NCI-H1105 (cell line): ENCODE results near the gene LRRN4.

ENCODE experiments used
- DNase-seq: peaks from one replicate; lab custom pipeline; 2025; lab: John Stamatoyannopoulos, UW

LRRN4 gene

DNA sequence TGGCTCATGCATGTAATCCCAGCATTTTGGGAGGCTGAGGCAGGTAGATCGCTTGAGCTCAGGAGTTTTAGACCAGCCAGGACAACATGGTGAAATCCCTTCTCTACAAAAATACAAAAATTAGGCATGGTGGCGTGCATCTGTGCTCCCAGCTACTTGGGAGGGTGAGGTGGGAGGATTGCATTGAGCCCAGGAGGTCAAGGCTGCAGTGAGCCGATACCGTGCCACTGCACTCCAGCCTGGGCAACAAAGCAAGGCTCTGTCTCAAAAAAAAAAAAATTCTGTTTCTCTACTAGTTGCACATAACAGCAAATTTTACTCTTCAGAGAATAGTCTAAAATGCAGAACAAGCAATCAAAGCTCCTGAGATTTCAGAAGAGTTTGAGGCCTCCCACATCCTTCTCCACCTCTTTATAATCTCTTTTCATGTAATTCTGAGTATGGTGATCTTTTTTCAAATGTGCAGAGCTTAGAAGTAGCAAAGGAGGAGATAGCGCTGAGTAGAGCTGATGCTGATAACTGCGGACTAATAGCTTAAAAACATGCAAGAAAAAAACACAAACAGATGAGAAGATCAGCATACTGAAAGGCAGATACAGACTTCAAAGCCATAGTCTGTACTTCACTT, 23.3 kb downstream of the LRRN4 start:
- no peak for DNase-seq

DNA sequence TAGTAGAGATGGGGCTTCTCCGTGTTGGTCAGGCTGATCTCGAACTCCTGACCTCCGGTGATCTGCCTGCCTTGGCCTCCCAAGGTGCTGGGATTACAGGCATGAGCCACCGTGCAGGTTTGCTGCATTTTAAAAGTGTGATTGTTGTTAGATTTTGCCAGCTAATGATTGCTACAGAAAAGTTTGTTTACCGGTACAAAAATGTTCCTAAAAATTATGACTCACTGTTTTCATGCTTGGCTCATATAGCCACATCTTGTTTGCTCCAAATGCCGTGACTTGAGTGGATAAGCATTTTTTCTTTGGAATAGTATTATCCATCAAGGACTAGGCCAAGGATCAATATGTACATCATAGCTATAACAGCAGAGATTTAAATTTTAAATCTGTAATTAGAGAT, 24.3 kb downstream of the LRRN4 start:
- no peak for DNase-seq

DNA sequence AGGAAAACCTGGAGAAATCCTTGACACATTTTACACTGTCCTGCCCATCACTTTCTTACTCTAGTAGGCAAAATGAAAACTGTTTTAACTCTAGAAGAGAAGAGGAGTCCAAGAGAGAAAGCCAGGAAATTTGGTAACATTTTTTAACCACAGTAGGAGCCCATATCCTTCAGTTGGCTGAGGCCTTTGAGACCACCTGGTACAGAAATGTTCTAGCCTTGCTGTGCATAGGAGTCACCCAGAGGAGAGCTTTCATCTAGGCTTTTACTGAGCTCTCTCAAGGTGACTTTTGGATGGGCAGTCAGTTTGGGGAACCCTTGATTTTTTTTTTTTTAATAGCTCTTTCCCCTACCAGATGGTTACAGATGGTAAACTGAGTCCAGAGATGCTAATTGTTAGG, 25.0 kb downstream of the LRRN4 start:
- no peak for DNase-seq

DNA sequence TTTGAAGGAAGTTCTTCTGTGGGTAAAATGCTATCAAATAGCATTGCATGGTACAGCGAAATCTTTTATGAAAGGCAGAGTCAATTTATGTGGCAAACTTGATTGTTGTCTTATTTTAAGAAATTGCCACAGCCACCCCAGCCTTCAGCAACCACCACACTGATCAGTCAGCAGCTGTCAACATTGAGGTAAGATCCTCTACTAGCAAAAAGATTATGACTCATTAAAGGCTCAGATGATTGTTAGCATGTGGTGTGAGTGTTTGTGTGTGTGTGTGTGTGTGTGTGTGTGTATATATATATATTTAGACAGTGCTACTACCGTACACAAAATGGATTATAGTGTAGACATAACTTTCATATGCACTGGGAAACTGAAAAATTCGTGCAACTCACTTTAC, 27.8 kb downstream of the LRRN4 start:
- DNase-seq: no peak

DNA sequence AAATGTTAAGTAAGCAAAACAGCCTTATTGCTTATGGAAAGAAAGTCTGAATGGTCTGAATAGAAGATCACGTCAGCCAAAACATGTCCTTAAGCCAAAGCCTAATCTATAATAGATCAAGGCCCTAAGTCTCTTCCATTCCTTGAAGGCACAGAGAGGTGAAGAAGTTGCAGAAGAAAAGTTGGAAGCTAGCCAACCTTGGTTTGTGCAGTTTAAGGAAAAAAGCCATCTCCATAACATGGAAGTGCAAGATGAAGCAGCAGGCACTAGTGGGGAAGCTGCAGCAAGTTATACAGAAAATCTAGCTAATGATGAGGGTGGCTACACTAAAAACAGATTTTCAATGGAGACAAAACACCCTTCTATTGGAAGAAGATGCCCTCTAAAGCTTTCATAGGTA, 29.1 kb downstream of the LRRN4 start:
- no peak for DNase-seq

DNA sequence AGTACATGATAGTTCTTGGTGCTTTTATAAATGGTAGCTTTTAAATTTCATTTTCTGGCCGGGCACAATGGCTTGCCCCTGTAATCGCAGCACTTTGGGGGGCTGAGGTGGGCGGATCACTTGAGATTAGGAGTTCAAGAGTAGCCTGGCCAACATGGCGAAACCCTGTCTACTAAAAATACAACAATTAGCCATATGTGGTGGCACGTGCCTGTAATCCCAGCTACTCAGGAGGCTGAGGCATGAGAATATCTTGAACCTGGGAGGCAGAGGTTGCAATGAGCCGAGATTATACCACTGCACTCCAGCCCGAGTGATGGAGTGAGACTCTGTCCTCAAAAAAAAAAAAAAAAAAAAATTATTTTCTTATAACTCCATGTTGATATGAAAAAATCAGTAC, 36.0 kb downstream of the LRRN4 start:
- no peak for DNase-seq

DNA sequence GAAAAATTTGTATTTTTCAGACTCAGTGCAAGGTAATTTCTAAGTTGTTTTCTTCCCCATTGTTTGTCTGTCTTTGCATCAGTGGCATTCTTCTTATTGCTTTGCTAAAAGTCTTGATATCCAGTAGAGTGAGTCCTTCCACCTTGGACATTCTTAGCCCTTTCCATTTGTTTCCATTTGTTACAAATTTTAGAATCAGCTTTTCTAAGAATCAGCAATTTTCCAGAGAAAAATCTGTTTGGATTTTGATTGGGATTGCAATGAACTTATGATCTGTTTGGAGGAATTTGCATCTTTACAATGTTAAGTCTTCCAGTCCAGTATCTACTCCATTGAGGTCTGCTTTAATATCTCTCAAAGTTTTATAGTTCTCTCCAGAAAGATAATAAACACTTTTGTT, 36.4 kb downstream of the LRRN4 start:
- no peak for DNase-seq

DNA sequence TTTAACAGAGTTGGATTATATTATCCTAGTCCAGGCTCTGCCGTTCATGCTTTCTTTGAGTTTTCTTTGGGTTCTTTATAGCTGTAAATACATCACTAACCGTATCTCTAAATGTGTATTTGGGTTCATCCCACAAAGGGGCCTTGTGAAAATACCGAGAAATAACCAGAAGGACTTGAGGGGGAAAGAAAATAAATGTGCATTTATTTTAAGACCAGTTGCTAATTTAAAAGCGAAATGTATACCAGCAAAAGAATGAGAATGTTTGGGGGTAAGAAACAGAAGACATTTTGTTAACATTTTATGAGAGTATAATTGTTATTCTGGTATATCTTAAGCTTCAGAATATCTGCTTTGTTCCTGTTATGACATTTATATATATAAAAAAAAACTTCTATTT, 38.9 kb downstream of the LRRN4 start:
- DNase-seq: no peak

DNA sequence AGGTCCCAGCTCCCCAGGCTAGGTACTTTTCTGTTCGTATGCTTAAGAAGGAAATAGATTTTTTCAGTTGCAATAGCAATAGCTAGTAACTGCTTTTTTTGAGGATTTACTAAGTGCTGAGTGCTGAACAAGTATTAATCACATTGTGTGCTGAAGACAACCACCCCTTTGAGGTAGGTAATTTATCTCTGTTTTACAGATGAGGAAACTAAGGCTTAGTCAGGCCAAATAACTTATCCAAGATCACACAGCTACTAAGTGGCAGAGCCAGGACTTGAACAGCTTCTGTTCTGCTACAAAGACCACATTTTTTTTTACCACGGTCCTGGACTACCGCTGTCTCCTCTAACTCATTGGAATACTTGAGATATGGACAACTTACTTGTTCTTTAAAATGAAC, 39.8 kb downstream of the LRRN4 start:
- no peak for DNase-seq

DNA sequence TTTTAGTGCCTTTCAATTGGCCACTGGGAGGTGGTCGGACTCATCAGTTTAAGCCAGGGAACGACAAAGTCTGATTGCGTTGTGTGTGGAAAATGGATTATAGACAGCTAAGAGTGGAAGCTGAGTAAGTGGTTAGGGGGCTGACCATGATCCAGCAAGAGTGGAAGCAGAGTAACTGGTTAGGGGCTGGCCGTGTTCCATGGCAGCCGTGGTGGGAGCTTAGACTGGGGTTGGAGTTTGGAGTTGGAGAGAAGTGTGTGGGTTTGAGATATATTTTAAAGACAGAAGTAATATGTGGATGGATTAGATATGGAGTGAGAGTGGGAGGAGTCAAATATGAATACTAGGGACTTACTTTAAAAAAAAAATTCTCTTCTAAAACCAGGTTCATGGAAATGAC, 41.7 kb downstream of the LRRN4 start:
- DNase-seq: no peak

DNA sequence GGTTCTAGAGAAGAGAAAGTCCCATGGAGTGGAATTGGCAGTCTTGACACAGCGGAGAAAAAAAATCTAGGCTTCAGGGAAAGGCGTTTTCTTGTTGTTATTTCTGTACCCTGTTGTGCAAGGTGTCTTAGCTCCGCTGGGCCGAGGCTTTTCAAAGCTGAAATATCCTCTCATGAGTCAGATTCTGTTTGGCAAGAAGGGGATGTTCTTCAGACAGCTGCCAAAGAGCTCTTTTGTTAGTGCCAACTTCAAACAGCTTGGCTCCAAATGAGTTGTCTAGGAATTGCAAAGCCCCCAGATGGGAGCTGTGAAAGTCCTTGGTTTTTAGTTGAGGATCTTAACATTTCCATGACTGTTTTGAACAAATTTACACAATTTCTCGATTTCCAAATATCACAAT, 45.6 kb downstream of the LRRN4 start:
- DNase-seq: no peak

DNA sequence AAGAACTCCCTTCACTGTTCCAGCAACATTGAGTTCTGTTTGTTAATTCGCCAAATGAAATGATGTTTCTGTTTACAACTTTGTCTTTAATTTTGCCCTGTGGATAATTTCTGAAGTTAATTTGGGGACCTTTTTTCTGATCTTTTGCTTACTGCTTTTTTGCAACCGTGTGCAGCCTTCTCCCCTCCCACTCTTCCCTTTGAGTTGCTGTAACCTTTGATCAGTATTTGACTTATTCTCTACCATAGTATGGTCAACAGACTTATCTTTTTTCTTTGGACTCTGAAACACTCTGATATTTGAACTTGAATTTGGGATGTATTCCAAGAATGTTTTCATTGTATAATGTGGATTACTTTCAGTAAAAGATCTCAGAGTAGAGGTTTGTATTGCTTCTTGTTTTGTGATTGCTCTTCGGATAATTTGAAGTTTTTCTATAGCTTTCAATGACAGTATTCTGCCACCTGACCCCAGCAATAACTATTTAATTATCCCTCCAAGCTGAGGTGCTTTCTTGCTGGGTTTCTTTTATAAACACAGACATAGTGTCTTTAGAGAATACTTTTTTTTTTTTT, 46.2 kb downstream of the LRRN4 start:
- no peak for DNase-seq

DNA sequence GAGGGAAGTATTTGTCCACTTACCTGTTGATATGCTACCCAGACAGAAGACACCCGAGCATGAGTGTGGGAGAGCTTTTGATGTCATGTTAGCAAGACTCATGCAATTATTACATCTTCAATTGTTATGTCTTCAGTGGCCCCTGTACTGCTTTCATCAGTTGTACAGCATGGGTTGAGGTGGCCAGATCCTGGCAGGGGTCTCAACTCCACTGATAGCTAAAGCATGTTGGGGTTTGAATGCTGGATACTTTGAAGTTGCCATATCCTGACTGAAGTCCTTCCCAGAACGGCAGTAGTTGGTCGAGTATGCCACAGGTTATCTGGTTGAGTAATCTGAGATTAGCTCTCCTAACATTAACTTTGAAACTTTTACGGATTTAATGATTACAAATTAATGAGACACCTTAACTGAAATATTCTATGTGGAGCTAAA, 46.7 kb downstream of the LRRN4 start:
- no peak for DNase-seq

DNA sequence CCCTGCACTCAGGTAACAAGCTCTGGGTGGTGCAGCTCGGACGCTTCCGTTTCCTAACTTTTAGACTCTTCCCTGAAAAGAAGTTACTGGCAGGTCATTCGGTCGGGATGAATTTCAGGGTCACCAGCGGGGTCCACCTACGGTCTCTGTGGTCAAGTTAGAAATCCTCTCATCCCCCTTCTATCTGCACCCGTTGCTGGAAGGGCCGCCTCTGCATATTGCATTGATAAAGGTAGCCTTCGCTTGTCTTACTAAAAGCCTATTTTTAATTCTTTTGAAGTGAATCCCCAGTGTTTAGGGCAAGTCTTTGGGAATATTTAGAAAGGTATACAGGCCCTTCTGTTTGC, 47.3 kb downstream of the LRRN4 start:
- DNase-seq: no peak

DNA sequence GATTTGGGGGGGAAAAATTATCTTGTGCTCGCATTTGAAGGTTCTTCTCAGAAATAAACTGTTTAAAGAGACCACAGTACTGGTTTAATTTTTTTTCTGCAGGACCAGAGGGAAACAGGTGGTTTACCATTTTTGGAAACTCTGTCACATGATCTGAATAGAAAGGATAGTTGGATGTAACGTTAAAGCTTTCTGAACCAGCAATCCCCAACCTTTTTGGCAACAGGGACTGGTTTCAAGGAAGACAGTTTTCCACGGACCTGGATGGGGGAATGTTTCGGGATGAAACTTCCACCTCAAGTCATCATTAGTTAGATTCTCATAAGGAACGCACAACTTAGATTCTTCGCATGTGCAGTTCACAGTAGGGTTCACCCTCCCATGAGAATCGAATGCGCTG, 53.0 kb downstream of the LRRN4 start:
- DNase-seq: no peak

DNA sequence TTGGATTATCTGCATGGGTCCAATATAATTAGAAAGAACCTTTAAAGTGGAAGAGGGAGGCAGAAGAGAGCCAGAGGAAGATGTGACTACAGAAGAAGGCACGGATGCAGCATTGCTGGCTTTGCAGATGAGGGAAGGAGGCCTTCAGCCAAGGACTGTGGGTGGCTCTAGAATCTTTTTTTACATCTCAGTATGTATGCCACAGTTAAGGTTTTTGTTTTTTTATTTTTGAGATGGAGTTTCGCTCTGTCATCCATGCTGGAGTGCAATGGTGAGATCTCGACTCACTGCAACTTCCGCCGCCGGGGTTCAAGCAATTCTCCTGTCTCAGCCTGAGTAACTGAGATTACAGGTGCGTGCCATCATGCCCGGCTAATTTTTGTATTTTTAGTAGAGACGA, 54.1 kb downstream of the LRRN4 start:
- DNase-seq: no peak

DNA sequence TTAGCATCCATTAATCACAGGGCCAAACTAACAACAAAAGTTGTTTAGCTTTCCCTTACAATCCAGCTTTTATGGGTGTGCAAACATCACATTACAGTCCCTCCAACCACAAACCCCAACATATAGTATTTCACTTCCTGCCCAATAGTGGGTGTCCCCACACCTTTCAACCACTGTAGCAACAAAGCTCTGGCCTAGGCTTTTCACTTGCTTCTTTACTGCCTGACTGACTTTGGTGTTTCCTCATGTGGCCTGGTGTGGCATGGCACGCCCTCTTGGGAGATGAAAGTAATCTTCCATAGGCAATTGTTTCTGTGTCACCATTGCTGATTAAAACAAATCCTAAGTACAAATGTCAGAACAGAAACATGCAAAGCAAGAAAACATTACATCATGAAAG, 57.1 kb downstream of the LRRN4 start:
- DNase-seq: no peak

DNA sequence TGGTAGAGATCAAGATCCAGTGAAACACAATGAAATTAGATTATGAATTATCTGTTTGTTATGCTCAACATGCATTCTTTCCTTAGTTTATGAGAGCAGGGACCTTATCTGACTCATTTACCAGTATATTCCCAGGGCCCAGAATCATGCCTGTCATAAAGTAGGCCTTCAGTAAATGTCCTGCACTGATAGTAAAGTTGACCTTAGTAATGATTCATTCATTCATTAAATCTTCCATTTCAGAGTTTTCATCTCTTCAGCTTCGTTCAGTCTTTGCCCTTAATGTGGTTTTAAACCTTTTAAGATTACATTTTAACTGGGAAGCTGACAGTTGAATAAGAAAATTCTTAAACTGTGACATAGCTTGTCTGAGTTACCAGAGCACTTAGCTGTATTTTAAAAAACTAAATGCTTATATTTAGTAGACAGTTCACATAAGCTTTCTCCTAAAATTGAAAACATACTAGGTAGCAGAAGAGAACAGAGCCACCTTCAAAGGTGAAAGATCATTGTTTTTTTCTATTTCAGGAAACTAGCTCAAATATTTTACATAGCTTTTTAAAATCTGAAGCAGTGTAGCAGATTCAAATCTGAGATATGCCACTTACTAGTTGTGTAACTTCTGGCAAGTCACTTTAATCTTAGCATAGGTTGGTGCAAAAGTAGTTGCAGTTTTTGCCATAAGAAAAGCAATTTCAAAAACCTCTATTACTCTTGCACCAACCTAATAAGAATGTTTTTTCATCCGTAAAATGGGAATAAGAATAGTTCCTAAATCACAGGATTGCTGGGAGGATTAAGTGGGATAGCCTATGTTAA, 62.0 kb downstream of the LRRN4 start:
- DNase-seq: no peak

DNA sequence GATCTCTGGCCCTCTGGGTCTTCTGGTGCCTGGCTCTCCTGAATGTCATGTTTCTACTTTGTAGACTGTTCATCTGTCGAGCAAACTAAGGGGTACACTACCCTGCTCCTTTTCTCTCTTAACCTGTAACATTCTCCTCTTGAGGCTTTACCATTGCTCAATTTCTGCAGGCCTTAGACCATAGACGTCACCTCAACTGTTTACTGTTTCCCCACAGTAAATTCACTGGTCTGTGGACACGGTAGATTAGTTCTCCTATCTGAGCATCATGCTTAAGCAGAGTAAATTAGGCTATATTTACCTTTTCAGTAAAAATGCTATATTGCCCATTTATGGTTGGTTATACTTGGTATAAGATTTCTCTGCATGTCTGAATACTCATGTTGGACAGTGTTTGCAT, 62.9 kb downstream of the LRRN4 start:
- no peak for DNase-seq
